GM19023 (cell line): ENCODE measurements around the gene TMEM63B.
A peak's percentile ranks its signal among the peaks of the same experiment; 100 is the strongest.
"Not testable (repeated sequence)": the region's sequence is repeated elsewhere in the genome, so short reads cannot be mapped to it uniquely, and the experiment has no call there.

Experiments
- ATAC-seq: cut with Tn5 transposase; IDR thresholded peaks from one replicate; pipeline ENCODE4 v1.9.1; 2021; ENCODE audit warnings: mild to moderate bottlenecking, moderate library complexity; ENCODE audit not compliant: unreplicated experiment

The TMEM63B gene

GRCh38 chr6:44189257-44189656 lies 61.9 kb downstream of the TMEM63B start:
- no peak for ATAC-seq

GRCh38 chr6:44190715-44191114 lies 63.4 kb downstream of the TMEM63B start:
- peak; percentile 63 for ATAC-seq

- no peak for ATAC-seq
Observed at GRCh38 chr6:44192428-44193041, 65.2 kb downstream of the TMEM63B start.

GRCh38 chr6:44193307-44193910 lies 66.1 kb downstream of the TMEM63B start:
- ATAC-seq: no peak

- no peak for ATAC-seq
Observed at GRCh38 chr6:44194326-44194725, 67.0 kb downstream of the TMEM63B start.

- ATAC-seq: not testable (repeated sequence)
Observed at GRCh38 chr6:44196351-44196750, 69.0 kb downstream of the TMEM63B start.

GRCh38 chr6:44198684-44199083 lies 71.3 kb downstream of the TMEM63B start:
- ATAC-seq: no peak

- no peak for ATAC-seq
Observed at GRCh38 chr6:44199883-44200282, 72.5 kb downstream of the TMEM63B start.

GRCh38 chr6:44201200-44201599 lies 73.8 kb downstream of the TMEM63B start:
- no peak for ATAC-seq

- ATAC-seq: no peak
Observed at GRCh38 chr6:44201638-44202303, 74.4 kb downstream of the TMEM63B start.

GRCh38 chr6:44202332-44202971 lies 75.1 kb downstream of the TMEM63B start:
- no peak for ATAC-seq

- no peak for ATAC-seq
Observed at GRCh38 chr6:44202972-44203750, 75.8 kb downstream of the TMEM63B start.

GRCh38 chr6:44203955-44204354 lies 76.6 kb downstream of the TMEM63B start:
- ATAC-seq: no peak
